IPS DF 19.7 (cell line): ENCODE measurements around the gene SLC16A2.
"Not testable (repeated sequence)": the region's sequence is repeated elsewhere in the genome, so short reads cannot be mapped to it uniquely, and the experiment has no call there.

Source experiments
- DNase-seq: peaks from one replicate; pipeline ENCODE4 v3.0.0-alpha.2; 2013; ENCODE audit warnings: low read depth, low spot score

SLC16A2 gene

DNA sequence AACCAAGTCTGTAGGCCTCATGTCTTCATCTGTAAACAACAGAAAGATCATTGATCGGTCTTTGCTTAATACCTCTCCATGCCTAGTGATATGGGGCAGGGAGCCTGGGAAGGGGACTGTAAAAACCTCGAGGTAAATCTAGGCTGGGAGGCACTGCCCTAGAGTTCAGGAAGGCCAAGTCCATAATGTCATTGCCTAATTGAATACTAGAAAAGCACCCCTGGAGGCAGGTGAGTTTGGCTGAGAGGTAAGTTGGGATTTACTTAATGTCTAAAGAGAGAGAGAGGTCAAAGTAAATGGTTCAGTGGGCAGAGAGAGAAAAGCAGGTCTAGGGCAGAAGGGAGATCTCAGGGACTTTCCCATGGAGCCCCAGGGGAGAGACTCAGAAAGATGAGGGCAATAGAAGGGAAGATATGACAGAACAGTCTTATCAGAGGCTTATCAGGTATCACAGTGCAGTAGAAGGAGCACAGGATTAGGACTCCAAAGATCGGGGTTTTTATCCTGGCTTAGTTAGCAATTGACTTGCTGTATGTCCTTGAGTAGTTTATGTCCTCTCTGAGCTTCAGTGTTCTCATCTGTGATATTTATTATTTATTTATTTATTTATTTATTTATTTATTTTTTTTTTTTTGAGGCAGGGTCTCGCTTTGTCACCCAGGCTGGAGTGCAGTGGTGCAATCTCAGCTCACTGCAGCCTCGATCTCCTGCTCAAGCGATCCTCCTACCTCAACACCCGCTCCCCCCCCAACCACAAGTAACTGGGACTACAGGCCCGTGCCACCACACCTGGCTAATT, 85.2 kb downstream of the SLC16A2 start:
- DNase-seq, result no peak

DNA sequence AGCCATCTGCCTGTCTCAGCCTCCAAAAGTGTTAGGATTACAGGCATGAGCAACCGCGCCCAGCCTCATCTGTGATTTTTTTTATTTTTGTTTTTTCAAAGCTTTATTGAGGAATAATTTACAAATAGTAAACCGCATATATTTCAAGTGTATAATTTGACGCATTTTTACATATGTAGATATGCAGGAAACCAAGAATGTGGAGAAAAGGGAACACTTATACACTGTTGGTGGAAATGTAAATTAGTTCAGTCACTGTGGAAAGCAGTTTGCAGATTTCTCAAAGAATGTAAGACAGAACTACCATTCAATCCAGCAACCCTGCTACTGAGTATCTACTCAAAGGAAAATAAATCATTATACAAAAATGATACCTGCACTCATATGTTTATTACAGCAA, 85.9 kb downstream of the SLC16A2 start:
- DNase-seq, result no peak

DNA sequence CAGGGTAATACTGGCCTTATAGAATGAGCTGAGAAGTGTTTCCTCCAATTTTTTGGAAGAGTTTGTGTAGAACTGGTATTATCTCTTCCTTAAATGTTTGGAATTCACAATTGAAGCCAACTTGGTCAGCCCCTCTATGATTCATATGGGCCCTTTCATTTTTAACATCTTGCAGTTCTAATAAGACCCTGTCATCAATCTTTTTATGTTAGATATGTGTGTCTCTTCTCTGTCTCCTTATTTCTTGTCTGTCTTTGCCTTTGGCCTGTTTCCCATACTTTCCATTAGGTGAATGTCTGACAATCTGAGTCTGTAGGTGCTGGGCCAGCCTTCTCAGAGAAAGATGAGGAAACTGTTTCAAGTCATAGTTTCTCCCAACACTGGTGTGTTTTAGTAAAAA, 88.7 kb downstream of the SLC16A2 start:
- no peak for DNase-seq

DNA sequence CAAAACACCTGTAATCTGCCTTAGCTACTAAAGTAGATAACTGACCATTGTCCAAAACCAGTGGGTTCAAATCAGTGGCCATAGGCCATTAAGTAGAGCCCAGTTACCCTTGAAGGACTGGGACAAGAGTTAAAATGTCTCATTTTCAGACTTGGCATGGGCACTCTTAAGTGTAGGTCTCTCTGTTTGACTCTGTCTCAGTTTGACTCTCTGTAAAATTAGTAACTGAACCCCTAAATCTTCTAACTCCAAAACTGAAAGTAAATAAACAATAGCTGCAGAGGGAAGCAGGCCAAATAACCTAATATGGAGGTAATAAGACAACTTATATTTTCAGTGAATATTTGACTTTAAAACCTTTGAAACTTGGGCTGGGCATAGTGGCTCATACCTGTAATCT, 89.1 kb downstream of the SLC16A2 start:
- DNase-seq, result no peak

DNA sequence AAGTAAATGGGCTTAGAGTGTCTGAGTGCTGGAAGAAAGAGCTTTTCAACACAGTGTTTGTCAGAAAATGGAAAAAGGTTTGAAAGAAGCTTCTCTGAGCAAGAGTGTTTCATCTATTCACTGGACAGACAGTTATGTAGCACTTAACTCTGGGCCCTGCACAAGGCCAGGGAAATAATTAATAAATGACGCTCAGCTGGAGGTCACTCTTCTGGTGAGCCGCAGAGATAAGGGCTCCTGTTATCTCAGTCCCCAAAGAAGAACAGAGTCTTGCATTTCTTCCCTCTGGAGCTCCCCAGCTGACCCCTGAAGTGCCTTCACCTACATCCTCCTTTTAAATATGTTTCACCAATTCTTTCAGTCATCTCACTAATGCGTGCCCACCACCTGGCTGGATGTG, 90.4 kb downstream of the SLC16A2 start:
- no peak for DNase-seq

DNA sequence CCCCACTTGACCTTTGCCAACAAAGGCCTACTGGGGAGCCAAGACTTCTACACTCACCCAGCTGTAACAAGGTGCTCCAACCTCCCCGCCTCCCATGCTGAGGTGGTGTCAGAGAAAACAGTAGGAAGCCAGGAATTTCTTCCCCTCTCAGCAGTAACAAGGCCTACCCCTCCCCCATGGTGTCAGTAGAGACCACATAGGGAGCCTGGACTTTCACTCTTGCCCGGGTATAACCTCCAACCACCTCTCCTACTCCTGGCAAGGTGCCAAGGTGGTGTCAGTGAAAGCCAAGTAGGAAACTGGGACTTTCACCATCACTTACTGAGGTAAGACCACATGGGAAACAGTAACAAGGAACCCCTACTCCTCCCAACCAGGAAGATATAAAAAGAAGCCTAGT, 93.1 kb downstream of the SLC16A2 start:
- DNase-seq, result no peak

DNA sequence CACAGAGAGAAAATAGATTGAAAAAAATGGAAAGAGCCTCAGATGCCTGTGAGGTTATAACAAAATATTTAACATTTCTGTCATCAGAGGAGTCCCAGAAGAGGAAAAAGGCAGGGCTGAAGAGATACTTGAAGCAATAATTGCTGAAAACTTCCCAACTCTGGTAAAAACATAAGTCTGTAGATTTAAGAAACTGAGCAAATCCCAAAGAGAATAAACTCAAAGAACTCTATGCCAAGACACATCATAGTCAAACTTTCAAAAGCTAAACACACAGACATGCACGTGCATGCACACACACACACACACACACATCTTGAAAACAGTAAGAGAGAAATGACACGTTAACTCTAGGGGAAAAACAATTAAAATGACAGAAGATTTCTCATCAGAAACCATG, 94.1 kb downstream of the SLC16A2 start:
- DNase-seq, result no peak

DNA sequence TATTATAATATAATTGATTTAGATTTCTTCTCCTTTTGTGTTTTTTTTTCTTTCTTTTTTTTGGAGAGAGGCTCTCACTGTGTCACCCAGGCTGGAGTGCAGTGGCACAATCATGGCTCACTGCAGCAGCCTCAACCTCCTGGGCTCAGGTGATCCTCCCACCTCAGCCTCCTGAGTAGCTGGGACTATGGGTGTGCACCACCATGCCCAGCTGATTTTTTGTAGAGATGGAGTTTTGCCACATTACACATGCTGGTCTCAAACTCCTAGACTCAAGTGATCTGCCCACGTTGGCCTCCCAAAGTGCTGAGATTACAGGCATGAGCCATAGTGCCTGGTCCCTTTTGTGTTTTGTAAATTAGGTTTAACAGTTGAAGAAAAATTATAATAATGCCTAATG, 94.7 kb downstream of the SLC16A2 start:
- not testable (repeated sequence) for DNase-seq

DNA sequence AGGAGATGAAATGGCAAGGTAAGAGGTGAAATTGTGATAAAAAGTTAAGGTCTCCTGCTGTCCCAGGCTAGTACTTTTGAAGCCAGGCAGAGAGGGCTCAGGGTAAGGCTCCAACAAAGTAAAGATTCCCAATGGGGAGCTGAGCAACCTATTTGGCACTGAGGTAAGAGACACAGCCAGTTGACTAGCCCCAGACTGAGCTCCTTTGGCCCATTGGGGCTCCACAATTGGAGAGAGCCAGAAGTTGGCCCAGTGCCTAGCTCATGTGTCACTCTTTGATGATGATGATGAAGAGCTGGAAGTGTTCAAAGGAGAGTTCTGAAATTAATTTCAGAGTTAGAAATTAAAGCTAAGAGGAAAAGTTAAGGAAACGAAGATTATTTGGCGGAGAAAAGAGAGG, 98.6 kb downstream of the SLC16A2 start:
- no peak for DNase-seq

DNA sequence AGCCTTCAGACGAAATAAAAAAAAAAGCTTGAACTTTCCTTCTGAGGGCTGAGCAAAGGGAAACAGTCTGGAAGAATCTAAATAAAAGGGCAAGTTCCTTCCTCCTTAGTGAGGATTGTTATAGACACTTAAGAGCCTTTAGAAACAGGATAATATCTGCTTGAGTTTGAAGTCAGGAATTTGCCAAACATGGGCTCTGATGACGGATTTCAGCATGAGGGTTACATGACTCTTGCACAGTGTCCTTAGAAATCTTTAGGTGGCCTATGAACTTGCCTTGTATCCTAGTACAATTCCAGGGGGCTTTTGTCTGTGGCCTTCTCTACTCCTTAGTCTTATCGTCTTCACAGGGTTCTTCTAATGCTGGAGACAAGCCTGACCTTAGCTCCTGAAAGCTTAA, 99.0 kb downstream of the SLC16A2 start:
- DNase-seq, result no peak

DNA sequence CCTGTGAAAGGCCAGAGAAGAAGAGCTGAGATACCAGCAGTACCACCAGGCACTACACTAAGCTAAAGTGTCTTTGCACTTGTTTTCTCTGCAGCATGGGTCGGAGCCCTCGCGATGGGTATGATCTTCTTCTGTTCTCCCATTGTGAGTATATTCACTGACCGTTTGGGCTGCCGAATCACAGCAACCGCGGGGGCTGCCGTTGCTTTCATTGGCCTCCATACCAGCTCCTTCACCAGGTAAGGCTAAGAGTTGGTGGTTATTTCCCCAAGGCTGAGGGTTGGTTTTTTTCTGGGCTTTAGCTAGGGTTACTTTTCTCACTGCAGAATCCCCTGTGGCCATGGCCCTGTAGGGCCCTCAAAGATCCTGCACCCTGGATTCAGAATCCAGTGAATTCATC, 99.6 kb downstream of the SLC16A2 start:
- no peak for DNase-seq

DNA sequence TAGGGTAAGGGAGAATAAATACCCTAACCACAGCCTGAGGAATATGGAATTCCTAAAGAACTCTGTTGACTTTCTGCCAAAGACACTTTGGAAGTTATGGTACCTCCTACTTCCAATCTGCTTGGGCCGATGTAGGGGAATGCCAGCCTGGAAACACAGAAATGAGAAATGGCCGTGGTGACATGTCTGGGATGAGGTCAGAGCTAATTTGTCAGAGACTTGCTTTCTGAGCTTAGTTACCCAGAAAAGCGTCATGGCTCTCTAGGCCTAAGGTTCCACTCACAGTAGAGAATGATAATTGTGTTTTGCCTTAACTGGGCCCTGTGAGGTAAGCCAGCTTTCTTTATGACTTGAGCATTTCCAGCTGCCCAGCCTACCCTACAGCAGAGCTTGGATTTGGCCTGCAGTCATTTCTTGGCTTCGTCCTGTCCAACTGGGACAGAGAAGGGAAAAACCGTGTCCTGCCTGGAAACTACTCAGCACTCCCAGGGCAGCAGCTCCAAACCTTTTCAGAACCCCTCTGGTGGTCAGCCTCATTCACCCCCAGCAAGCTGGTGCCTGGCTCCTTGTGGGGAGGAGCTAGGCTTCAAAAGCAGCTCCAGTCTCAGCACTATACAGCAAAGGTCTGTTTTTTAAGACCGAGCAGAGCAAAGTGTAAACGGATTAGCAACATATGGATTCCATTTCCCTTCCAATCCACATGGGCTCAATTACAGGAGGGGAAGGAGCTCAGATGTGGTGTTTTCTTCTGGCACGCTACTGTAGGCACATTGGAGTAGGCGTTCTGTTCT, 100.9 kb downstream of the SLC16A2 start:
- no peak for DNase-seq

DNA sequence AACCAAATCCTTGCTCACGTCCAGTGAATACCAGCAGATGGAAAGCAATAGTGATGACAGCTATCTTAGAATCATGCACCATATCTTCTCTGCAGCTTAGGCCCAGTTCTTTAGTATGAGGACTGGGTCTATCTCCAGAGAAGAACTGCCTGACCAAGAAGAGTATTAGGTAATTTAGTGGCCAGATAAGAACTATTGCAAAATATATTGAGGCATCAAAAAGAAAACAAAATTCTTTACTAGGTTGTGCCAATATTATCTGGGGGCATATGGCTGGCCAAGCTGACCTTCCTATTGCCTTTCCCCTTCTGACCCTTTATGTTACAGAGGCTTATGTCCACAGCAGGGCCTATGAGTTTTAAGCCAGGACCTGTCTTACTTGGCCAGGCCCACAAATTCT, 101.9 kb downstream of the SLC16A2 start:
- DNase-seq, result no peak

DNA sequence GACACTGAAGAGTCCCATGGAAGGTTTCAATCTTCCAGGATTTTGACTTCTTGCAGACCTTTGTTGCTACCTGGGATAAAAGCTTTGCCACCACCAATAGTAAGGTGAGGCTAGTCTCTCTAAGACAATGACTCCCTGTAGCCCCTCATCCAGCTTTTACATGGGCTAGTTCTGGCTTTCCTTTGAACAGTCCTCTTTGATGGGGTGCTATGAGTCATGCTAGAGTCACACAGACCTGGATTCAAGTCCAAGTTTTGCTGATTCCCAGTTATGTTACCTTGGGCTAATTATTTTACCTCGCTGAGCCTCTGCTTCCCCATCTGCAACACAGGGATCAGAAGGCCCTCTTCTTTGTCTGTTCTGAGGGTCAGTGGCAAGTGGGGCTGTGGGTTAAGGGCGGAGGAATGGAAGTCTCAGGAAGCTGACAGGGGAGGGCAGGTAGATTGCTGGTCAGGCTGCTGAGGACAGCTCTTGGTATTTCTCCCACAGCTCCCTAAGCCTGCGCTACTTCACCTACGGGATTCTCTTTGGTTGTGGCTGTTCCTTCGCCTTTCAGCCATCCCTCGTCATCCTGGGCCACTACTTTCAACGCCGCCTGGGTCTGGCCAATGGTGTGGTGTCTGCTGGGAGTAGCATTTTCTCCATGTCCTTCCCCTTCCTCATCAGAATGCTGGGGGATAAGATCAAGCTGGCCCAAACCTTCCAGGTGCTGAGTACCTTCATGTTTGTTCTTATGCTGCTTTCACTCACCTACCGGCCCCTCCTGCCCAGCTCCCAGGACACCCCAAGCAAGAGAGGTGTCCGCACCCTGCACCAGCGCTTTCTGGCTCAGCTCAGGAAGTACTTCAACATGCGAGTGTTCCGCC, 102.8 kb downstream of the SLC16A2 start:
- DNase-seq, result no peak

DNA sequence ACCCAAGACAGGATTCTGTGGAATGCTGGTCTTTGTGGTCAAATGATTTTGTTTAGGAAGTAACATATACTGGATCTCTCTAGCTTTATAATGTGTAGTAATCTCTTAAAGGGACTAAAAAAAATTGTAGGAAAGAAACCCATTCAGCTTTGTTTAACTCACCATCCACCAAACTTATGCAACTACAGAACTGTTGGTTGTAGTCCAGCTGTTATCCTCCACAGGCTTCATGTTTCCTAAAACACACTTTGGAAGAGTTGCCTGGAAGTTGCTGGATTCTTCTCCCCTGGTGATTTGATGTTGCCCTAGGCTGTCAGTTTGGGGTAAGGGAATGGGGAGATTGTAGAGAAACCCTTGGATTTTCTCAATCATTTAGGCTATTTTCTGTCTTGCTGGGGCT, 103.8 kb downstream of the SLC16A2 start:
- no peak for DNase-seq

DNA sequence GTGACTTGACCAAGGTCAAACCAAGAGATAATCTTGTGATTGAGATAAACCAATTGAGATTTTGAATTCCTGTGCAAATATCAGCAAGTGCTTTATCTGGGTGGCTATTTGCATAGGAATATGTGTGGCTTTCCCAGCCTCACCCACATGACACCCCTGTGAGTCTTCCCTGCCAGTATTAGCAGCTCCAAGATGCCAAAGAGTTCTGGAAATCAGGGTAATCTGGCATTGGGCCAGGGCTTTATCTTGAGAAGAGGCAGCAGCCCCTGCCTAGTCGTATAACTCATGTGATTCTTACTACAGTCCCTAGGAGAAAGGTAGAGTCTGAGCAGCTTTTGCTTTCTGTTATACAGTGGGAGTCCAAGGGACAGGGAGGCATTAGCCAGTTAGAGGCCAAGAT, 105.5 kb downstream of the SLC16A2 start:
- DNase-seq, result no peak

DNA sequence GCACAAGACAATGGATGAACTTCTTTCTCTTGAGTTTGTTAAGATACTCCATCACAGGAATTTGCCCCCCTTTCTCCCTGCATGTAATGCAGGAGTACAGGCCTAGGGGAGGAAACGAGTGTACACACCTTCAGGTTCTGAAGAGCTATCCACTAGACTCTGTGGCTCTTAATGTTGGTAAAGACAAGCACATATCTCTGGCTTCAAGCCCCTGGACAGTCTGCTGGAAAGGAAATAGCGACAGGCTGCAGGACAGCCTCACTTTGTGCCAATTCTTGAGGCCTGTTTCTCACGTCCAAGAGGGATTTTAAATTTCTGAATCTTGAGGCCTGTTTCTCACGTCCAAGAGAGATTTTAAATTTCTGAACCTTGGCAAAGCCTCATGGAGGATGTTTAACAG, 106.1 kb downstream of the SLC16A2 start:
- no peak for DNase-seq

DNA sequence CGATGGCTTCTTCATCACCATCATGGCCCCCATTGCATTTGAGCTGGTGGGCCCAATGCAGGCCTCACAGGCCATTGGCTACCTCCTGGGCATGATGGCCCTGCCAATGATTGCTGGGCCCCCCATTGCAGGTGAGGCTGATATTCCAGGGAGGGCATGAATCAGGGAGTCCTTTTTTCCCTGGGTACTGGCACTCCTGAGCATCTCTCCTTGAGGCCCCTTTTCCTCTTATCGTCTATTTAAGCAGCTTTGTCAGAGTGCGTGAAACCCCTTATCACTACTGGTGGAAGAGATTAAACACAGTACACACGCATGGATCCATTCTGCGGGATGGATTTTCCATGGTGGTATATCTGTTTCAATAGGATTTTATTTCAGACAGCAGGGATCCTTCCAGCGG, 108.0 kb downstream of the SLC16A2 start:
- DNase-seq, result no peak

DNA sequence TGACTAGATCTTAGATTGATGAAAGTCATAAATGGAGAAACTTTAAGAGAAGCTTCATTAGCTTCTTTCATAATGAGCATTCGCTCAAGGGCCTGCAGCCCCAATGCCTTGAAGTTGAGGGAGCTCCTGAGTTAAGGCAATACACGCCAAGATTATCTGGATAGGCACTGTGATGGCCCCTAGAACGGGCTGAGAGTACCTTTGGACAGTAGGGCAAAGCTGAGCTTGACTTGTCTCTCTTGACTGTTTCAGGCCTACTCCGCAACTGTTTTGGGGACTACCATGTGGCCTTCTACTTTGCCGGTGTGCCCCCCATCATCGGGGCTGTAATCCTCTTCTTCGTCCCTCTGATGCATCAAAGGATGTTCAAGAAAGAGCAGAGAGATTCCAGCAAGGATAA, 109.8 kb downstream of the SLC16A2 start:
- DNase-seq, result no peak

DNA sequence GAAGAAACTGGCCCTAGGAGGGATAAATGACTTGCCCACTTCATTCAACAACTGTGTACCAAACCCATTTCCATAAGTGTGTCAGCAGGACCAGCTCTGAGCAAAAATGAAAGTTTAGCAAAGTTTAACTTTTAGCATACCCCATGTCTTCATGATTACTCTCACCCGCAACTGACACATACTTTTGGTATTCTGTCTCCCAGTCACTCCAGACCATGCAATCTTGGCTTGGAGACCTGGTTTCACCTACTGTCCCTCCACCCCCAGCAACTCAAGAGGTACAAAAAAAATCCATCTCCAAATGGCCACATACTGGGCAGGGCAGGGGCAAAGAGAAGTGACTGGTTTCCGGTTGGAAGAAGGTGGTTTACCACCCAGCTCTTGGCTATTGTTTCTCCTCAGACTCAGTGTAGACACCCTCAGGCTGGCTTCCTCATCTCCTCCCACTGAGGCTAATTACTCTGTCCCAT, 113.3 kb downstream of the SLC16A2 start:
- no peak for DNase-seq

DNA sequence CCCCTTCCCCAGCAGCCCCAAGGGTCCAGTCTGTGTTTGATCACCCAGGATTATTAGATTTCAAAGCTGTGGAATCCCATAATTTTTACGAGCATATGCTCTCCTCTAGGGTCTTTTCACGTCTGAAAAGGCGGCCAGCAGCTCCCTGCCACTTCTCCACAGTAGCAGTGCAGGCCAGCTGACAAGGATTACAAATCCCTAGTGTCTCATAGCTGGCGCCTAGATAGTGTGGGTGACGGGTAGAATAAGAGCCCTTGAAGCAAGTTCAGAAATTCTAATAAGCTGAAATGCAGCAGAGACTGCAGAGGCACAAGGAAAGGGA, 113.8 kb downstream of the SLC16A2 start:
- no peak for DNase-seq

DNA sequence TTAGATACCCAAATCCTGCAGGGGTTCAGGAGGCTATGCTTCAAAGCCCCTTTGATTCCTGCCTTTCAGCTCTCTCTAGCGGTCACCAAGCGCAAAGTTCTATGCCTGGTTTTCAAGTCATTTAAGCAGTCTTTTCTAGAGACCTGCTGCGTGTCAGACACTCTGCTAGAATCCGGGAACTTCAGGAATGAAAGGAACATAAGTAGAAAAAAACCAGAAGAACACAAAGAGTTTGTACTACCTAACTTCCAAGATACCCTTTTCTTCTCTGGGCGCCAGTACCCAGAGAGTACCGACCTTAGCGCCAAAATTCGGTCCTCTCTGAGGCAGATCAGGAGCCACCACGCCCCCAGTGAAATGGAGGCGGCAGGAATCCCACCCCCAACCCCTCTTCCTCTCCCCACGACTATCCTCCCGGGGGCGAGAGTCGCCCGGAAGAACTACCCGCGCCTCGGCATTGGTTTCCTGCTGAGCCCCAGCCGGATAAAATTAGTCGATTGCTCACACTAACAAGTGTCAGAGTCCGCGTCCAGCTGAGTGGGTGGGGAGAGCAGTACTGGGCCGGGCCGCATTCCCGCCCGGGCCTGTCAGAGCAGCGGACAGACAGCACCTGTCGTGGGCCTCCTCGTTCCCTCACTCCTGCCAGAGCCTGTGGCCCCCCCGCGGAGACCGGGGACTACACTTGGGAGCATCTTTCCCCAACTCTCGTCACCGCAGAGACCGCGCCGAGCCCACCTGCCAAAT, 114.3 kb downstream of the SLC16A2 start:
- no peak for DNase-seq
